HL-60 (cell line): Measurements from ENCODE around the gene GGA2.

Source experiments
- DNase-seq, 2 experiments: peaks; one replicate each; pipeline ENCODE4 v3.0.0-alpha.2; 2010 to 2020; ENCODE audit warnings: low read depth in 1 of 2, low spot score in 1 of 2
- H3K27ac ChIP-seq: fragments of 250-450 bp; sonication (Bioruptor Pico); replicated peaks from 2 replicates; pipeline ENCODE4 v1.5.1; 2020; ENCODE audit warnings: mild to moderate bottlenecking, moderate library complexity
- H3K27me3 ChIP-seq: fragments of 250-450 bp; sonication (Bioruptor Pico); 2 replicates; pipeline ENCODE4 v1.5.1; 2021; ENCODE audit warnings: mild to moderate bottlenecking, moderate library complexity; ENCODE audit not compliant: insufficient read depth, poor library complexity, severe bottlenecking
- H3K4me3 ChIP-seq: replicated peaks from 2 replicates; pipeline ENCODE4 v1.5.1; 2011; ENCODE audit warnings: mild to moderate bottlenecking, control low read depth, low read length; ENCODE audit not compliant: insufficient read depth
- GABPA ChIP-seq: IDR thresholded peaks from 2 replicates; pipeline ENCODE4 v1.6.1; 2012; ENCODE audit warnings: low read depth
- POLR2AphosphoS5 ChIP-seq: IDR thresholded peaks from 2 replicates; pipeline ENCODE4 v1.6.1; 2012; ENCODE audit warnings: low read depth
- REST ChIP-seq: IDR thresholded peaks from 2 replicates; pipeline ENCODE4 v1.6.1; 2012; ENCODE audit warnings: low read depth; ENCODE audit not compliant: insufficient replicate concordance
- SPI1 ChIP-seq: IDR thresholded peaks from 2 replicates; pipeline ENCODE4 v1.6.1; 2012; ENCODE audit warnings: low read depth, mild to moderate bottlenecking, borderline replicate concordance
- TF ChIP-seq, protein P1 (sequence below): IDR thresholded peaks from one replicate; pipeline ENCODE4 v1.5.1; 2011; ENCODE audit warnings: low read length, control low read depth, inconsistent platforms; ENCODE audit not compliant: insufficient read depth

Gene GGA2

GRCh38 chr16:23499801-23500200 lies 10.5 kb downstream of the GGA2 start:
- Histone ChIP-seq H3K4me3 (no peak overlapping the region), H3K27me3 (no peaks in the 10 kb centered on the region), H3K27ac (no peak overlapping the region)
- DNase-seq, result no peak
- TF ChIP-seq, protein P1, sequence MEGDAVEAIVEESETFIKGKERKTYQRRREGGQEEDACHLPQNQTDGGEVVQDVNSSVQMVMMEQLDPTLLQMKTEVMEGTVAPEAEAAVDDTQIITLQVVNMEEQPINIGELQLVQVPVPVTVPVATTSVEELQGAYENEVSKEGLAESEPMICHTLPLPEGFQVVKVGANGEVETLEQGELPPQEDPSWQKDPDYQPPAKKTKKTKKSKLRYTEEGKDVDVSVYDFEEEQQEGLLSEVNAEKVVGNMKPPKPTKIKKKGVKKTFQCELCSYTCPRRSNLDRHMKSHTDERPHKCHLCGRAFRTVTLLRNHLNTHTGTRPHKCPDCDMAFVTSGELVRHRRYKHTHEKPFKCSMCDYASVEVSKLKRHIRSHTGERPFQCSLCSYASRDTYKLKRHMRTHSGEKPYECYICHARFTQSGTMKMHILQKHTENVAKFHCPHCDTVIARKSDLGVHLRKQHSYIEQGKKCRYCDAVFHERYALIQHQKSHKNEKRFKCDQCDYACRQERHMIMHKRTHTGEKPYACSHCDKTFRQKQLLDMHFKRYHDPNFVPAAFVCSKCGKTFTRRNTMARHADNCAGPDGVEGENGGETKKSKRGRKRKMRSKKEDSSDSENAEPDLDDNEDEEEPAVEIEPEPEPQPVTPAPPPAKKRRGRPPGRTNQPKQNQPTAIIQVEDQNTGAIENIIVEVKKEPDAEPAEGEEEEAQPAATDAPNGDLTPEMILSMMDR, result no peak
- no peak for TF ChIP-seq SPI1
- TF ChIP-seq POLR2AphosphoS5, result no peak
- TF ChIP-seq REST, result no peak
- no peak for TF ChIP-seq GABPA

DNA sequence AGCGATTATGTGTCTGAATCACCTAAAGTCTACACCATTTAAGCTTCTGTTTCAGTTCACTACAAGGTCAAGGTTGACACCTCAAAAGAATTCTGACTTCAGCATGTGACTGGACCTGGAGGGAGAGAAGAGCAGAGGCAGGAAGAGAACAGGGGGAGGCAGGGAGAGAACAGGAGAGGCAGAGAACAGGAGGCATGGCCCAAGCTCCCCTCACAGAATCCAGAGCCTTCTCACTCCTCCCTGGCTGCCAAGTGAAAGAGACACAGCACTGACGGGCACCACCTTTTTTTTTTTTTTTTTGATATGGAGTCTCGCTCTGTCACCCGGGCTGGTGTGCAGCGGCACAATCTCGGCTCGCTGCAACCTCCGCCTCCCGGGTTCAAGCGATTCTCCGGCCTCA lies 11.4 kb downstream of the GGA2 start:
- Histone ChIP-seq H3K4me3 (no peak overlapping the region), H3K27me3 (no peaks in the 10 kb centered on the region), H3K27ac (no peak overlapping the region)
- no peak for DNase-seq
- no peak for TF ChIP-seq POLR2AphosphoS5
- no peak for TF ChIP-seq GABPA
- TF ChIP-seq REST, result no peak
- TF ChIP-seq, protein P1, result no peak
- TF ChIP-seq SPI1, result no peak

DNA sequence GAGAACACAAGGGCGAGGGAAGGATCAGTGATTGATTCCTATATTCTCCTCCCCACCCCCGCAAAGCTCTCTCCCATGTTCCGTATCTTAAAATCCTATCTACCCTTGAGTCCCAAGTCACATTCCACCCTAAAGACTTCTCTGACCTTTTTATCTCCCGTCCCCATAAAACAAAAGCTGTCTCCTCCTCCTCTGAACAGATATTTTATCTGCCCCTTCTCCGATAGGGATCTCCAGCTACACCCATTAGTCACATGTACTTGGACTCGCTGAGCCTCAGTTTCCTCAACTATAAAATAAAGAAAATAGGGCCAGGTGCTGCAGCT lies 12.8 kb downstream of the GGA2 start:
- Histone ChIP-seq H3K4me3 (no peak overlapping the region), H3K27ac (no peak overlapping the region), H3K27me3 (no peaks in the 10 kb centered on the region)
- TF ChIP-seq SPI1 (no peak), GABPA (no peak), POLR2AphosphoS5 (no peak), REST (no peak)
- TF ChIP-seq, protein P1, result no peak
- DNase-seq, result no peak
